ENCODE measurements around the gene FGFBP3.

DNA sequence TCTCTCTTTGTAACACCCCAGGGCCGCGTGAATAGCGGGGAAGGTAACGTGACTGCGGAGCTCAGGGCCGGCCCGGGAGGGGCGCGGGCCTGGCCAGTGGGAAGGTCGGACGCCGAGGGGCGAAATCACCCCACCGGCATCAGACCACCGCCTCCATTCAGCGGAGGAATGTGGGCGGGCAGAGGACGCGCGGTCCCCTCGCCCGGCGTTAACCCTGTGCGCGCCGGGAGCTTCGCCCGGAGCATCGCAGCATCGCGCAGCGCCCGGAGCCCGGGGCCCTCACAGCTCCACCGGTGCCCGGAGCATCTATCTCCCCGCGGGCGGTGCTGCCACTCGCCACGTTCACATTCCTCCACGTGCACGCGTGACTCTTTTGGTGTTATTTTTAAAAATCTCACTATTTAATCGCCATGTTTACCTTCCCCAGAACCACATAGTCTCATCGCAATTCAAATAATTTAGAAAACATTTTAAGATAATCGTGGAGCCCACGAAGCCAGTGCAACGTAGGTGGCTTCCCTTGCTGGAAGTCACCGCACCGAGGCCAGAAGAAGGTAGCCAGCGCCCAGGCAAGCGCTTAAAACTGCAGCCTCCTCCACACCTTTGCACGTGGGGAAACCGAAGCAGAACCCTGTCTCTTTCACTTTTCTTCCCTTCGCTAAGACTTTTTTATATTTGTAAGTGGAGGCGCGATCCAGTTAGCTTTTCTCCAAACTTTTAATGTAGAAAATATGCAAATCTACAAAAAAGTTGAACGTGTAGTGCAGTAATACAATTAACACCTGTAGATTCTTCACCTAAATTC lies 21.8 kb downstream of the FGFBP3 start:
- TF ChIP-seq, protein P1, sequence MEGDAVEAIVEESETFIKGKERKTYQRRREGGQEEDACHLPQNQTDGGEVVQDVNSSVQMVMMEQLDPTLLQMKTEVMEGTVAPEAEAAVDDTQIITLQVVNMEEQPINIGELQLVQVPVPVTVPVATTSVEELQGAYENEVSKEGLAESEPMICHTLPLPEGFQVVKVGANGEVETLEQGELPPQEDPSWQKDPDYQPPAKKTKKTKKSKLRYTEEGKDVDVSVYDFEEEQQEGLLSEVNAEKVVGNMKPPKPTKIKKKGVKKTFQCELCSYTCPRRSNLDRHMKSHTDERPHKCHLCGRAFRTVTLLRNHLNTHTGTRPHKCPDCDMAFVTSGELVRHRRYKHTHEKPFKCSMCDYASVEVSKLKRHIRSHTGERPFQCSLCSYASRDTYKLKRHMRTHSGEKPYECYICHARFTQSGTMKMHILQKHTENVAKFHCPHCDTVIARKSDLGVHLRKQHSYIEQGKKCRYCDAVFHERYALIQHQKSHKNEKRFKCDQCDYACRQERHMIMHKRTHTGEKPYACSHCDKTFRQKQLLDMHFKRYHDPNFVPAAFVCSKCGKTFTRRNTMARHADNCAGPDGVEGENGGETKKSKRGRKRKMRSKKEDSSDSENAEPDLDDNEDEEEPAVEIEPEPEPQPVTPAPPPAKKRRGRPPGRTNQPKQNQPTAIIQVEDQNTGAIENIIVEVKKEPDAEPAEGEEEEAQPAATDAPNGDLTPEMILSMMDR (IDR thresholded peaks at IDR 0.05; ENCODE audit: extremely low read depth in 1 of 2, insufficient read depth in 1 of 2, low read depth in 1 of 2, low read length in 2 of 2): no peak
- TF ChIP-seq POLR2AphosphoS5 (IDR thresholded peaks at IDR 0.05; ENCODE audit: insufficient read depth, low read depth, low read length): no peak
- no peak for TF ChIP-seq JUN (IDR thresholded peaks at IDR 0.05; ENCODE audit: borderline replicate concordance, insufficient read depth, insufficient read length, low read depth)
- no peak for TF ChIP-seq POLR2A (IDR thresholded peaks at IDR 0.05; ENCODE audit: low read depth, low read length)
- no peak for TF ChIP-seq EZH2 (IDR thresholded peaks at IDR 0.05; ENCODE audit: borderline replicate concordance, low read depth, low read length, severe bottlenecking)

All from endothelial cell of umbilical vein (primary cell).